ENCODE results near the gene SPECC1L.

The SPECC1L gene

DNA sequence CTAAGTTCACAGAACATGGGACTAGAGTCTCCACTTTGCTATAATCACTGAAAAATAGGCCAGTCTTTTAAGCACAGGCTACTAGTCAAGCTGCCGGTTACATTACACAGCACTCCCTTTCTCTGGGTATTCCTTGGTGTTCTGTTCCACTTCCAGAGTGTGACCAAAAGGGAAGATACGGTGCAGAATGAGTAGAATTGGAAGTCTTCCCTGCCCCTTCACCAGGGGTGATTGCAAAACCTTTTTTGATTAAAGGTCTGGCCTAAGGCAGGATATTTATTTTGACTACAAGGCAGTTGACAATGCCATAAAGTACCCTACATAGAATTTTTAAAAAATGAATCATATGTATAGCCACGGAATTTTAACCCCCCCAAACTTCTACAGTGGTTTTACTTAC lies 97.2 kb downstream of the SPECC1L start:
- no peak for DNase-seq (ENCODE audit: low read depth)

DNA sequence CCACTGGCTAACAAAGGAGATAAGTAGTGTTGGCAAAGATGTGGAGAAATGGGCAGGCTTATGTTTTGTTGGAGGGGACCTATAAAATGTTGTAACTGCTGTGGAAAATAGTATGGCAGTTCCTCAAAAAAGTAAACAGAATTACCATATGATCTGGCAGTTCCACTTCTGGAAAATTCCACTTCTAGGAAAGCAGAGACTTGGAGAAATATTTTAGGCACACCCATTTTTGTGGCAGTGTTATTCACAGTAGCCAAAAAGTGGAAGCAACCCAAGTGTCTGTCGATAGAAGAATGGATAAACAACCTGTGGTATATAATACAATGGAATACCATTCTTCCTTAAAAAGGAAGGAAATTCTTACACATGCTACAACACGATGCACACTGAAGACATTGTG lies 99.8 kb downstream of the SPECC1L start:
- no peak for DNase-seq (ENCODE audit: low read depth)

DNA sequence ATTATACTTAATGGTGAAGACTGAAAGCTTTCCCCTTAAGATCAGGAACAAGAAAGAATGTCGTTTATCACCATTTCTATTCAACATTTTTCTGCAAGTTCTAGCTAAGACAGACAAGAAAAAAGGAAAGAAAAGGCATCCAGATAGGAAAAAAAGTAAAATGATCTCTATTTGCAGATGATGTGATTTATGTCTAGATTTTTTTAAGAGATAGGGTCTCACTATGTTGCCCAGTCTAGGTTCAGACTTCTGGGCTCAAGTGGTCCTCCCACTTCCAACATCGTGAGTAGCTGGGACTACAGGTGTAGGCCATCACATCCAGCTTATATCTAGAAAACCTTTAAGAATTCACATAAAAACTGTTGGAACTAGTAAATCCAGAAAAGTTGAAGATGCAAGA lies 105.4 kb downstream of the SPECC1L start:
- no peak for DNase-seq (ENCODE audit: low read depth)

DNA sequence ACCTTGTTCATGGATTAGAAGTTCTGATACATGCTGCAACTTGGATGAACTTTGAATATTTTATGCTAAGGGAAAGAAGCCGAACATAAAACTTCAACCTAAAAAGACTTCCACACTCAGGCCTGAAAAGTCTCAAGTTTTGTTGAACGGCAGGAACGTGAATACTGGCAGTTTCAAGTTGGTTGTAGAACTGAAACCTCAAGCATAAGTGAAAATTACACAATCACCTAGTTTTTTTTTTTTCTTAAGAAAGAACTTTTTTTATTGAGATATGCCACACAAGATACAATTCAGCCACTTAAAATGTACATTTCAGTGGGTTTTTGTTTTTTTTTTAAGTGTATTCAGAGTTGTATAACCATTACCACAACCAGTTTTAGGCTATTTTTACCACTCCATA lies 106.0 kb downstream of the SPECC1L start:
- DNase-seq (ENCODE audit: low read depth) = no peak

DNA sequence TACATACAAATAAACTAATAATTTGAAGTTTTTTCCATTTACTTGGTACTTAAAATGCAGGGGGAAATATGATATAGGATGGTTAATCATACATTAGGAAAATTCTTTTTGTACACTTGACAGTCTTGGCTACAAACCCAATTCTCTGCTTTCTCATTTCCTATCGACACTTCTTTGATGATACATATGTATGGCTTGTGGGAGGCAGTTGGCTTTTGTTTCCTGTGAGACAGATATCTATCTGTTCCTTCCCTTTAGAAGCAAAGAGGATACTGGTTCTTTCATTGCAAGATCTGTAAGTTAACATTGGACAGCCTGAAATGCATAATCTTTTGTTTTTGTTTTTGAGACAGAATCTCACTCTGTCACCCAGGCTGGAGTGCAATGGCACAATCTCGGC lies 108.9 kb downstream of the SPECC1L start:
- no peak for DNase-seq (ENCODE audit: low read depth)

DNA sequence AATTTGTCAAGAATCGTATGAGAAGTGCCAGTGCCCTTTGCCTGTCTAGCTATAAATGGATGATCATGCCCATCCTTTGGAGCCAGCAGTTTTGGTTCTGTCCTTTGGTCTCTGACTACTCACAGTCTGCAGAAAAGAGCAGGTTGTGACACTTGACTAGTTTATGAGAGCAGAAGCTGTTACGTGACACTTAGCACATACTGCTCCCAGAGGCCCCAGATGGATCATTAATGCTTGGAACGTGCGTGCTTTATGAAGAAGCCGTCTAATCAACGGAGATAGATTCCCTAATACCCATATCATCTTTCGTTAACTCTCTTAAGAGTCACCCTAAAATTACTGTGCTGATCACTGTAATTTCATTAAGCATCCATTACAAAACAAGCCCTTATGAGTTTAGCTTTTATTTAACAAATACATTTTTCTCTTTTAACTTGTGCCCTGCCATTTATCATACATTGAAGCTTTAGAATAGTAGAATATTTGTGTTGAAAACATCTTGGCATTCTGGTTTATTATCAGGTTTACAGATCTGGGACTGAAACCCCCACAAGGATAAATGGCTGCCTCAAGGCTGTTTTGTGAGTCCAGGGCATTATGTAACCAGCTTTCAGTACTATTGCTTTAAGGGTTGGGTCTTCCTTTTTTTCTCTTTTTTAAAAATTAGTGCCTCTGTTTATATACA lies 109.7 kb downstream of the SPECC1L start:
- DNase-seq (ENCODE audit: low read depth) = no peak

DNA sequence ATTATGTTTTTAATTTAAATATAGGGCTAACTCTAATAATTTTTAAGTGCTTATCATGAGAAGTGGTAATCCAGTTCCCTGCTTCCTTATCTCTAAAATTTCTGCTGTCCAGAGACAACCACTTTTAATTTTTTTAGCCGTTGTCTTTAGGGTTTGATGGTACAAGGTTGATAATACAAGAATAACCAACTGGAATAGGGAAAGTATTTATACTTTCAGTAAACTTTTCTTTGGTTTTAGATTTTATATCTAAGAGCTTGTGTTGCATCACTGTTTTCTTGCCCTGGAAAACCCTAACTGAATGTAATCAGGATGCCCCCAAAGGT lies 110.2 kb downstream of the SPECC1L start:
- DNase-seq (ENCODE audit: low read depth) = no peak

DNA sequence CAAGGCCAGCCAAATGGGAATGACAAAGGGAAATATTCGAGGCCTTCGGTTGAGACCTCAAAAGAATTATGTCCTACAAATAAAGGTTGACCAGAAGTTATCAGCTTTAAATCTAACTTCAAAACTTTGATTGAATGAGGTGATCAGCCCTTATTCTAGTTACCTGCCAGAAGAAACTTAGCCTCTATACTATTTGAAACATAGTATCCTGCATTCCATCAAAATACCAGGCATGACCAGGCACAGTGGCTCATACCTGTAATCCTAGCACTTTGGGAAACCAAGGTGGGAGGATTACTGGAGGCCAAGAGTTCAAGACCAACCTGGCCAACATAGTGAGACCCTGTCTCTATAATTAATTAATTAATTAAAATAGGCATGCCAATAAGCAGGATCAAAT lies 112.4 kb downstream of the SPECC1L start:
- no peak for DNase-seq (ENCODE audit: low read depth)

DNA sequence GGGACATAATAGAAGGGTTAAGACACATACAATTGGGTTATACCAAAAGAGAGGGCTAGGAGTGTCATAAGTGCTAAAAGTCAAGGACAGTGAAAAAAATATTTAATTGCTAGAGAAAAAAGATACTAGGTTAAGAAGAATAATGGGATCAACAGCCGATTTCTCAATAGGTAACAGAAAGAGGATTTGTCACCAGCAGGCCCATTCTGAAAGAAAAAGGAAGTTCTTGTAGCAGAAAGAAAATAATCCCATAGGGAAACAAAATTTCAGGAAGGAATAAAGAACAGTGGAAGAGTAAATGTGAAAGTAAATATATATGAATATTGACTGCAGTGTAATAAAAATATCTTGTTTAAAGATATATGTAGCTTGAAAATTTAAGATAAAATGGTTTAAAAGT lies 113.5 kb downstream of the SPECC1L start:
- no peak for DNase-seq (ENCODE audit: low read depth)

DNA sequence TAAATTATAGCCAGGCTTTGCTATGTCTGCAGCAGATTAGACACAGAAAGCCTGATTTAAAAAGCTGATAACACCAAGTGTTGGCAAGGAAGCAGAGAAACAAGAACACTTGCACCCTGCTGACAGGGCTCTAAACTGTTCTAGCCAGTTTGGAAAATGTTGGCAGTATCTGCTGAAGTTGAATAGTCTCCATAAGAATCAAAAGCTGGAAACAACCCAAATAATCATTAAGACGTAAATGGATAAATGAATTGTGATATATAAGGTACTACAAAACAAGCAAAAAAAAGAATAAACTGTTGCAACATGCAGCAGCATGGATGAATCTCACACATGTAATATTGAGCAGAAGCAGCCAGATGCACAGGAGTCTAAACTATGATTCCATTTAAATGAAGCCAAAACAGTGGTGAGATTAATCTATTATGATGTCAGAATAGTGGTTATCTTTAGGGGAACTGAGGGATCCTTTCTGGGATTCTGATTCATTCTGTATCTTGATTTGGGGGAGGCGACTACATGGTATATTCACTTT lies 116.4 kb downstream of the SPECC1L start:
- no peak for DNase-seq (ENCODE audit: low read depth)

DNA sequence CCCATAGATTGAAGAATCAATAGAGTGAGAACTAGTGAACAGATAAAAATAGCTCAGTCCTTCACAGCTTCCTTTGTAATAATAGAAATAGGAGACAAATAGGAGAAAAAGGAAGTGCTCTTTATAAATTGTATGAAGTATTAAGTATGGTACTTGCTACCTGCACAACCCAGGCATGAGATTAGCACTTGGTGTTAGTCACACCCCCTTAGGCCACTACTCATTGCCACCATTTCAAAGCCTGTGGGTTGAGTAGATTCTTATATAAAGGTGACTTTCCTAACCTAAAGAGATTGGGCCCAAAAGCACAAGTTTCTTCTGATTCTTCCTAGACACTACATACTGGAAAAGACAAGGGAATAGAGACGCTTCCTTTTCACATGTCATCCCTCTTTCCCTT lies 119.0 kb downstream of the SPECC1L start:
- no peak for DNase-seq (ENCODE audit: low read depth)

DNA sequence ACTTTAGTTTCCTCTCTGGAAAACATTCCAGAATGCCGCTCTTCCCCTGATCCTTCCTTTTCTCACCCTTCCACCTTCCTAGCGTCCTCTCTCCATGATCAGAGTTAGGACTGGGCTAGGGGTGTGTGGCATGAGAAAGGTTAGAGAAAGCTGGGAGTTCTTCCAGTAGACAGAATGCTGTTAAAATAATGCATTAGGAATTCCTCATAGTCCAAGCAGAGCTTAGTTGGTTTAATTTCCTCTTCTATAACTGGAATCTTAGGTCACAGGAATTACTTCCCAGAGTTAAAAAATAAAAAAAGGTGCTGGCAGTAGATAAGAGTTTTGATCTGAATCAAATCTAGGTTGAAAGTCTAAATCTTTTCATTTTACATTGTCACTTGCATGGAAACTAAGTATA lies 119.5 kb downstream of the SPECC1L start:
- DNase-seq (ENCODE audit: low read depth) = no peak

DNA sequence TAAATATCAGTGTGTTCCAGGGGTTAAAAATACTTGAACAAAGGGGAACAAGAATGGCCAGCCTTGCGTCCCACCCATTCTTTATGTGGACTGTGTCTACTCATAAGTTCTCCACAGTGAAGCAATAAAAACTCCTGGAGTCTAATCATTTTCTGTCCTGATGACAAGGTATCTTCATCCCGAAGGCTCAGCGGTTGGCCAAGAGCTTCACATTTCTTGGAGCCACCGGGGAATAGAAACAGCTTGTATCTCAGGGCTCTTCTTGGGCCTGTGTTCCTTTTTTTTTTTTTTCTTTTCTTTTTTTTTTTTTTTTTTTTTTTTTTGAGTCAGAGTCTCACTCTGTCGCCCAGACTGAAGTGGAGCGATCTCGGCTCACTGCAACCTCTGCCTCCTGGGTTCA lies 119.9 kb downstream of the SPECC1L start:
- DNase-seq (ENCODE audit: low read depth) = no peak

DNA sequence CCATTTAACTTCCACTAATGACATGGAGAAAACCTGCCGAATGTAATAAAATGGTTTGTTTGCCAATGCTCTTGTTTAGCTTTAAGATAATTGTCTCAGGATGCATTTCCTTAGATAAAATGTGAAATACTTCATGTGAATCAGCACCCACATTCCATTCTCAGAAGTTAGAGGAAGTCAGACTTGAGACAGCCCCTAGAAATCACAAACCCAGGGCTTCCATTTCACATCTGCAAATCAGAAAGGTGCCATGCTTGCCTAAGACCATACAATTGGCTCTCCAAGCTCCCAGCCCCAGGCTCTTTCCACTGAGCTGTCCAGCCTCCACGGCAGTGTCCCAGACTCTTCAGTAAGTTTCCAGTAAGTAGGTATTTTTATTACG lies 121.2 kb downstream of the SPECC1L start:
- DNase-seq (ENCODE audit: low read depth) = no peak

DNA sequence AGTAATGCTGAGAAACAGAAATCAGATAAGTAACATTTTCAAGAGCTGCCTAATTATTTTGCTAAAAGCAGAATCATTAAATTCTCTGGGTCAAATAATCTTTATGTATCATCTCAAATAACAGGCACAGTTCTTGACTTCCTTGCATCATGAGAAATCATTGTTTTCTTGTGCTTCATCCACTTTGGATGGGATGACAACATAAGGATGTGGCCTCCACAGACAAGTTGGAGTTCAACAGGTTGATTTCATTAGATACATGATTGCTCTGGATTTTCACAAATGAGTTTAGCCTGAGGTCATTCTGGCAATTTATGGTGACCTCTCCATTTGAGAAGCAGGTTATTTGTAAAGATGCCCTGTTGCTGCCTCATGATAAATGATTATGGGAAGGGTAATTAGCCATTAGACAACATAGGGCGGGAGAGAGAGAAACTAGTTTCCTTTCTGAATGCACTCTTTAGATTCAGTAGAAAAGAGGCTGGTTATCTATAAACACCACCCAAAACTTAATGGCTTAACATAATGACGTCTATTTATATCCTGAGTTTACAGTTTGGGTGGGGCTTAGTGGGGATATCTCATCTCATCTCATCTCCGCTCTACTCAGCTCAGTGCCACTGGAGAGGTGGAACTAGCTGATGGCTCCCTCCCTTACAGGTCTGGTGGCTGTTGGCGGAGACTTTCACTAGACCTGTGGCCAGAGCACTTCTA lies 121.7 kb downstream of the SPECC1L start:
- no peak for DNase-seq (ENCODE audit: low read depth)

DNA sequence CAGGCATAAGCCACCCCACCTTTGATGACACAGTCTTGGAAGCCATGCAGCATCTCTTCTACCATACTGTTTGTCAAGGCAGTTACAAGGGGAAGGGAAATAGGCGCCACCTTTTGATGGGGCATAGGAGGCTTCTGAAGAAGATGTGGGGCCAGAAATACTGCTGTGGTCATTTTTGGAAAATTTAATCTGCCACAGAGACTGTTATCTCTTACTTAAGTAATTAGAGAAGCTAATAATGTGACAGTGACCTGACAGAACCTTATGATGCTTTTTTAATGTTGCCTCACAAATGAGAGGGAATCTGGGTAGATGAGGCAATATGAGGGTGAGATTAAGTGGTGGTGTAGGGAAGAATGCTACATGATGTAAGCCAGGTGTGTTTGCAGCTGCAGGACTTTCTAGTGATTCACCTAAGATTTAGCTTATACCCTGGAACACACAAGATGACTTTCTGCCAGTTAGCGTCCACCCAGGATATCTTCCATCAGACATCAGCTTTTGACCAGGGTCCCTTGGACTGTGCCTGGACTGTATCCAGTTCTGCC lies 122.5 kb downstream of the SPECC1L start:
- DNase-seq (ENCODE audit: low read depth) = no peak

DNA sequence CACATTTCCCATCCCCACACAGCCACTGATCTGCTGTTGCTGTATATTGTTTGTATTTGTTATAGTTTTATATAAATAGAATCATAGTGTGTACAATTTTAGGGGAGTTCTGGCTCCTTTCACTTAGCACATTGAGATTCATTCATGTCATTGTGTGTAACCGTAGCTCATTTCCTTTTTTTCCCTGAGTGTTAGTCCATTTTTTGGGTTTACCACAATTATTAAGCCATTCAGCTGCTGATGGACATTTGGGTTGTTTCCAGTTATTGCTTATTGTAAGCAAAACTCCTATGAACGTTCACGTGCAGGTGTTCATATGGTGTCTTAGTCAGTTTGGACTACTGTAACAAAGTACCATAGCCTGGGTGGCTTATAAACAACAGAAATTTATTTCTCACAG lies 123.2 kb downstream of the SPECC1L start:
- no peak for DNase-seq (ENCODE audit: low read depth)

DNA sequence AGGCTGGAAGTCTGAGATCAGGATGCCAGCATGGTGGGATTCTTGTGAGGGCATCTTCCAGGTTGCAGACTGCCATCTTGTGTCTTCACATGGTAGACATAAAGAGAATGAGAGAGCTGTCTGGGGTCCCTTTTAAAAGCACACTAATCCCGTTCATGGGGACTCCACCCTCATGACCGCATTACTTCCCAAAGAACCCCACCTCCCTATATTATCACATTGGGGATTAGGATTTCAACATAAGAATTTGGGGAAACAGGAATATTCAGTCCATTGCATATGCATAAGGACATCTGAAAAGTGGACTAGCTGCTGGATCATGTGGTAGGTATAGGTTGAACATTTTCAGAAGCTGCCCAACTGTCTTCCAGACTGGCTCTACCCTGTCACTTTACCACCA lies 123.6 kb downstream of the SPECC1L start:
- no peak for DNase-seq (ENCODE audit: low read depth)

DNA sequence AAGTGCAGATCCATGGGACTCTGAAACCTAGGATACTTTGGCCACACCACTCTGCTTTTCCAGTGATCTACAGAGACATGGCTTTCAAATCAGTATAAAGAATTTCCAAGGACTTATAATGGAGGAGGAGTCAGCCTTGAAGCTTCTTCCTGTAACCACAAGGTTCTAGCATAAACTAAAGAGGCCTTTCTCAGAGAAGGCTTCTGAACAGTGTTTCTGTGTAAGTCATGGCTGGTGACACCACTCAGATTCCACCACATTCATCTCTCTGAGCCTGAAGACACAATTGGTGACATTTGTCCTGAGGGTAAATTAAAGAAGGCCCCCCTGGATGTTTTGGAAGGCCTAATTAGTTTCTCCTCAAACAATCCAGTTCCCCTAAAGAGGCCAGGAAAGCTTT lies 127.8 kb downstream of the SPECC1L start:
- DNase-seq (ENCODE audit: low read depth) = no peak

DNA sequence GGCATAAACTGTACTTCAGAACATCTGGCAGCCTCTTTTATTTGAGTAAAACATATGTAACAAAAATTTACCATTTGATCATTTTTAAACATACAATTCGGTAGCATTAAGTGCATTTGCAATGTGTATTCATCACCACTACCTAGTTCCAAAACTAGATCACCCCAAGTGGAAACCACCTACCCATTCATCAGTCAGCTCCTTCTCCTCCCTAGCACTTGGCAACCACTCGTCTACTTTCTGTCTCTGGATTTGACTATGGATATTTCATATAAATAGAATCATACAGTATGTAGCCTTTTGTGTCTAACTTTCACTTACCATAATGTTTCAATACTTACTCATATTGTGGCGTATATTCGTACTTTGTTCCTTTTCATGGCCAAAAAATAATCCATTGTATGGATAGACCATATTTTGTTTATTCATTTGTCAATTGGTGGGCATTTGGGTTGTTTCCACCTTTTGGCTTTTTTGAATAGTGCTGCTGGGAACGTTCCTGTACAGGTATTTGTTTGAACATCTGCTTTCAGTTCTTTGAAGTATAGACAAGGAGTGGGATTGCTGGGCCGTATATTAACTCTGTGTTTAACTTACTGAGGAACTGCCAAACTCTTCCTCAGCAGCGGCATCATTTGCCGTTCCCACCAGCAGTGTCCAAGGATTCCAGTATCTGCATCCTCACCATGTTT lies 129.5 kb downstream of the SPECC1L start:
- DNase-seq (ENCODE audit: low read depth) = no peak

DNA sequence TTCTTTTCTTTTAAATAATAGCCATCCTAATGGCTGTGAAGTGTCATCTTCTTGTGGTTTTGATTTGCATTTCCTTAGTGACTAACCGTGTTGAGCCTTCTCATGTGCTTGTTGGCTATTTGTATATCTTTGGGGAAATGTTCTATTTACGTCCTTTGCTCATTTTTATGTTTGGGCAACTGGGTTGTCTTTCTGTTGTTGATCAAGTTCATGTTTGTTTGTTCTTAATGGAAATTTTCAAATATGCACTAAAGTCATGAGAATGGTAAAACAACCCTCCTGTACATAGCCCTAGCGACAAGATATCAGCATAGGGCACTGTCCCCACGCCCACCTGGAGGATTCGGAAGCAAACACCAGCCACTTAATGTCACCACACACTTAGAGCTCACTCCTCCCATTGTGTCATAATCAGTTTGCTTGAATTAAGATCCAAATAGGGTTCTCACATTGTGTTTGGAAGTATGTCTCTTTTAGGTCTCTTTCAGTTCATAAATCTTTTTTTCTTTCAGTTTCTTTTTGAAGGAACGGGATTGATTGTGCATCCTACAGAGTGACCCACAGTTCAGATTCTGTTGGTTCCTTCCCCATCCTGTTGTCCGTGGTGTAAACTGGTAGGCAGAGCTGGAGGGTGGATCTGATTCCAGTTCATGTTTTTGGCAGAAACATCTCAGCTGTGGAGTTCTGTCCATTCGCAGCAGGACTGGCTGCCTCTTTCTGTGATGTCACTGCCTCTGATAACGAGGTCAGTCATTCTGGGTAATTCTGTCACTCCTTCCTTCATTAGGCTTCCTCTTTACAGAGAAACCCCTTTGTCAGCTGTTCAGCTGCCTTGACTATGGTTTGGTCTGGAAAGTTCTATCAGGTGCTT lies 130.3 kb downstream of the SPECC1L start:
- no peak for DNase-seq (ENCODE audit: low read depth)

DNA sequence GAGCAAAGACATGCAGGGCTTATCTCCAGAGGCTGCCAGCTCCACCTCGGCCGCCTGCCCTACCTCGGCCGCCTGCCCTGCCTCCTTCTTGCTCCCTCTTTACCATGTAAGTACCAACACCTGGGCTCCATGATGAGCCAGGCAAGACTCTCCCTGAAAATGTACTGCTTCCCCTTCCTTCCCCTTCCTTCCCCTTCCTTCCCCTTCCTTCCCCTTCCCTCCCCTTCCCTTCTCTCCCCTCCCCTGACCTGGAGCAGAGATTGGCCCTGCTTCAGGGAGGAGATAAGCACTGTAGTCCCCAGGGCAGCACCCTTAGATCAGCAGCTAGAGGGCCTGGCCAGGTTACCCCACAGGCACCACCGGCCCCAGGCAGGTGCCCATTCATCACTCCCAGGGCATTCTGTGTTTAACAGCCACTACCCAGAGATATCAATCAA lies 131.3 kb downstream of the SPECC1L start:
- no peak for DNase-seq (ENCODE audit: low read depth)

Measured in HS-27A (cell line).